C4-2B (cell line): ENCODE measurements around the gene LGR6.

Source experiments
- ZFX ChIP-seq: fragments of 450-650 bp; IDR thresholded peaks from 2 replicates; pipeline ENCODE4 v1.6.1; 2017
- TF ChIP-seq, protein P1 (sequence below): fragments of 450-650 bp; conservative IDR thresholded peaks from 2 replicates; pipeline ENCODE4 v1.5.1; 2017; ENCODE audit warnings: mild to moderate bottlenecking

DNA sequence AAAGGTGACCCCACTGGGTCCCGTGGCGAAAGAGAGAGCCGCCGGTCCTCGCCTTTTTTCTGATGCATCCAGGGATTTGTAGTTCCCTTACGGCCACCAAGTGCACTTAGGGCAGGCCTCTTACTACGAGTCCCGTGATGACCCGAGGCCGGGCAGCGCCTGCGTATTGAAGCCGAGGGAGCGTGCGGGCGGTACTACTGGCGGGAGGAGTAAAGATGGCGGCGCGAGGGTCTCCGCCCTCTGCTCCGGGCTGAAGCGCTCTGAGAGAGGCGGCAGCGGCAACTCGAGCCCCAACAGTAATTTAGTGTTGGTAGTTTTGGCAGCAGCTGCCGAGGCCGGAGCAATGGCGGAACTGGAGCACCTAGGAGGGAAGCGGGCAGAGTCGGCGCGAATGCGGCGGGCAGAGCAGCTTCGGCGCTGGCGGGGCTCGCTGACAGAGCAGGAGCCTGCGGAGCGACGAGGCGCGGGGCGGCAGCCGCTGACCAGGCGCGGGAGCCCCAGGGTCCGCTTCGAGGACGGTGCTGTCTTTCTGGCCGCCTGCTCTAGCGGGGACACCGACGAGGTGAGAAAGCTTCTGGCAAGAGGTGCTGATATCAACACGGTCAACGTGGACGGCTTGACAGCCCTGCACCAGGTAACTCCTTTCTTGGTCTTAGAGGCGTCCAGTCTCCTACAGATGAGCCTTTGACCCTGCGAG is 155.1 kb downstream of the LGR6 start, which contains the start of gene PPP1R12B:
- TF ChIP-seq, protein P1, sequence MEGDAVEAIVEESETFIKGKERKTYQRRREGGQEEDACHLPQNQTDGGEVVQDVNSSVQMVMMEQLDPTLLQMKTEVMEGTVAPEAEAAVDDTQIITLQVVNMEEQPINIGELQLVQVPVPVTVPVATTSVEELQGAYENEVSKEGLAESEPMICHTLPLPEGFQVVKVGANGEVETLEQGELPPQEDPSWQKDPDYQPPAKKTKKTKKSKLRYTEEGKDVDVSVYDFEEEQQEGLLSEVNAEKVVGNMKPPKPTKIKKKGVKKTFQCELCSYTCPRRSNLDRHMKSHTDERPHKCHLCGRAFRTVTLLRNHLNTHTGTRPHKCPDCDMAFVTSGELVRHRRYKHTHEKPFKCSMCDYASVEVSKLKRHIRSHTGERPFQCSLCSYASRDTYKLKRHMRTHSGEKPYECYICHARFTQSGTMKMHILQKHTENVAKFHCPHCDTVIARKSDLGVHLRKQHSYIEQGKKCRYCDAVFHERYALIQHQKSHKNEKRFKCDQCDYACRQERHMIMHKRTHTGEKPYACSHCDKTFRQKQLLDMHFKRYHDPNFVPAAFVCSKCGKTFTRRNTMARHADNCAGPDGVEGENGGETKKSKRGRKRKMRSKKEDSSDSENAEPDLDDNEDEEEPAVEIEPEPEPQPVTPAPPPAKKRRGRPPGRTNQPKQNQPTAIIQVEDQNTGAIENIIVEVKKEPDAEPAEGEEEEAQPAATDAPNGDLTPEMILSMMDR = no peak
- TF ChIP-seq ZFX = no peak
